Measurements from ENCODE around the gene IGHMBP2. TPM values are rescaled to one million over a fixed set of nuclear protein-coding genes. Genes with fewer than 3 reads are reported as not detected.
A peak's percentile ranks its signal among the peaks of the same experiment; 100 is the strongest.

The IGHMBP2 gene
- total RNA-seq, 1 experiment from 2014 or later: 19.3 TPM

DNA sequence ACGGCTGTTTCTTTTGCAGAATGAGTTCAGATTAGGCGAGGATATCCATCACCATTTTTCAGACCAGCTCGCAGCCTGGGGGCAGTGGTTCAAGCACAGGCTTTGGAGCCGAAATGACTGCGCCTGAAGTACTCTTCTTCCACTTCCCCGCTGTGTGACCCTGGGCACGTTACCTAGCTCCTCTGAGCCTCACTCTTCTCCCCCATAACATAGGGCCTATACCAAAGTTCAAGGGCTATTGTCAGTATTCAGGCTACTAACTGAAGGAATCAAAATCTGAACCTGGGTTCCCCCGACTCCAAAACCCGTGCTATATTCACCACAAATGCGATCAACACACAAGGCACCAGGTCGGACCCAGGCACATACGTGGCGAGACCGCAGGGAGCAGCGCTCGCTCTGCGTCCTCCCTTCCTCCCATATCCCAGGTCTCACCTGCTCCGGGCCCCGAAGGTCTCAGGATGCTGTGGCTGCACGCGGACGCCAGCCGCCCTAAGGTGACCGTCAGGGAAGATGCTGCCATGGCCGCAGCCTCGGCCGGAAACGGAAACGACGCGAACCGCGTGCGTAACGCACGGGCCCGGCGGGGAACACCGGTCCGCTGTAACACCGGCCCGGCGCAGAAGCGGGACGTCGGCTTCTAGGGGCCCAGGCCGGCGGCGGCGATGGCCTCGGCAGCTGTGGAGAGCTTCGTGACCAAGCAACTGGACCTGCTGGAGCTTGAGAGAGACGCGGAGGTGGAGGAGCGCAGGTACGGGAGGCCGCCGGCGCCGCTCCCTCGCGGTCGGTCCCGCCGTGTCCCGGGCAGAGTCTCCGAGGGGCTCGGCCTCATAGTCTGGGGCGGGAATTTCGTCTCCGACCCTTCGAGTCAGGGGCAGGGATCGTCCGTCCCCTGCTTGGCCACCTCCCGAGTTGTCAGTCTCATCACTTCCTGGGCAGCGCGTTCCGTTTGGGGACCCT is at the start of gene IGHMBP2, which contains the start of gene MRPL21 (continued):
- peak; percentile 88 for TF ChIP-seq ZFX (IDR thresholded peaks at IDR 0.05)
- TF ChIP-seq POLR2A (IDR thresholded peaks at IDR 0.05; ENCODE audit: borderline replicate concordance, extremely low read depth, insufficient read depth, insufficient read length): peak; percentile 79
- TF ChIP-seq RAD21 (IDR thresholded peaks at IDR 0.05; ENCODE audit: low read depth): peak; percentile 10; the same call in 1 of the 2 replicates
- TF ChIP-seq, protein P1, sequence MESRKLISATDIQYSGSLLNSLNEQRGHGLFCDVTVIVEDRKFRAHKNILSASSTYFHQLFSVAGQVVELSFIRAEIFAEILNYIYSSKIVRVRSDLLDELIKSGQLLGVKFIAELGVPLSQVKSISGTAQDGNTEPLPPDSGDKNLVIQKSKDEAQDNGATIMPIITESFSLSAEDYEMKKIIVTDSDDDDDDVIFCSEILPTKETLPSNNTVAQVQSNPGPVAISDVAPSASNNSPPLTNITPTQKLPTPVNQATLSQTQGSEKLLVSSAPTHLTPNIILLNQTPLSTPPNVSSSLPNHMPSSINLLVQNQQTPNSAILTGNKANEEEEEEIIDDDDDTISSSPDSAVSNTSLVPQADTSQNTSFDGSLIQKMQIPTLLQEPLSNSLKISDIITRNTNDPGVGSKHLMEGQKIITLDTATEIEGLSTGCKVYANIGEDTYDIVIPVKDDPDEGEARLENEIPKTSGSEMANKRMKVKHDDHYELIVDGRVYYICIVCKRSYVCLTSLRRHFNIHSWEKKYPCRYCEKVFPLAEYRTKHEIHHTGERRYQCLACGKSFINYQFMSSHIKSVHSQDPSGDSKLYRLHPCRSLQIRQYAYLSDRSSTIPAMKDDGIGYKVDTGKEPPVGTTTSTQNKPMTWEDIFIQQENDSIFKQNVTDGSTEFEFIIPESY (IDR thresholded peaks at IDR 0.05; ENCODE audit: extremely low read depth, insufficient replicate concordance, low read length): peak; percentile 27

DNA sequence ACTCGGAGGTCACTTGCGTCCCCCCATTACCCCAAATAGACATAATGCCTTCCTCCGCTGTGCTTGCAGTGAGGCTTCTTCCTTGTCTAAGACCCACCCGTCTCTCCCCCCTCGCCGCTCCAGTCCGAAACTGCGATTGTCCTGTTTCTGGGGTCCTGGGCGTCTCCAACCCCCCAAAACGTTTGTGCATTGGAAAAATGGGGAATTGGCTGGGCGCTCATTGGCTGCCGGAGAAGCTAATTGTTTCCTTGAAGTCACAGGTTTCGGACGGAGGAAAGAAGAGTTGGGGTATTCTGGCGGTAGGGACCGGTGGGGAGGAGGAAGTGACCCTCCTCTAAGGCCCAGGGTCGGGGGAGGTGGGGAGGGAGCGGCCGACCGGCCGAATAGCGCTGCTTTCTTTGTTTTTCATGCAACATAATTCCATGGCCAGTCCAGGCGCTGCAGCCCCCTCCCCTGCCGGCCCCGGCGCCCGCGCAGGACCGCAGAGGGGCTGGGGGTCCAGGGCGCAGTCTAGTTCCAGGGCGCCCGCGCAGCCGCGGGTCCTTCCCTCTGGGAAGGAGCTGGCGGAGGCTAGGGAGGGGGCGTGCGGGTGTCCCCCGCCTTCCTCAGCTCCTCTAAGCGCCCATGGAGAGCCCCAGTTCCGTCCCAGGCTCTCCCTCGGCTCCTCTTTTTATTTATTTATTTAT is 49.3 kb upstream of the IGHMBP2 start:
- no peaks in the 10 kb centered on the region for H3K9me2 ChIP-seq (ENCODE audit: insufficient read depth)
- CTCF ChIA-PET: interaction anchor here (1.8 kb wide), 1 partner anchor 10 kb away, joined by 7 read pairs; no protein-coding TSS in a partner anchor
- H3K4me2 ChIP-seq (ENCODE audit: low read length): no peak overlapping the region
- H3K36me3 ChIP-seq (ENCODE audit: control insufficient read depth in 1 of 2, insufficient read depth in 2 of 2, low read length in 2 of 2): no peaks in the 10 kb centered on the region
- RAD21 ChIA-PET (ENCODE audit: low non-redundant PET in 1 of 2, low total read pairs in 2 of 2, uncharacterized antibody in 2 of 2, unreplicated experiment in 2 of 2): no interaction called here
- no TSS peak for BruUV-seq (replicated peaks)
- no peak overlapping the region for H3K4me3 ChIP-seq (replicated peaks in 1 of 2; ENCODE audit: low read depth in 1 of 2, low read length in 2 of 2)
- no peaks in the 10 kb centered on the region for H4K20me1 ChIP-seq (ENCODE audit: insufficient read depth)
- H3K27ac ChIP-seq (ENCODE audit: low read depth, low read length): no peak overlapping the region
- ATAC-seq (no peak), DNase-seq (ENCODE audit: low read depth, low spot score) (no peak)
- intact Hi-C loops (cut with micrococcal nuclease): no loop called here
- no peak overlapping the region for H2AFZ ChIP-seq (ENCODE audit: low read depth, low read length, poor library complexity, severe bottlenecking)
- H3K27me3 ChIP-seq (ENCODE audit: insufficient read depth, low read length): no peaks in the 10 kb centered on the region
- POLR2A ChIA-PET: no interaction called here
- H3K4me1 ChIP-seq (ENCODE audit: control insufficient read depth in 1 of 2, insufficient read depth in 2 of 2, low read length in 2 of 2): peaks cover 5 to 15% of the 10 kb centered on the region in 2 experiments; a peak in 3 of 4 replicates
- H3K79me2 ChIP-seq (ENCODE audit: insufficient read depth, low read length): no peaks in the 10 kb centered on the region
- H3K9ac ChIP-seq (ENCODE audit: low read length): no peak overlapping the region
- H3K9me3 ChIP-seq (ENCODE audit: control insufficient read depth in 1 of 2, insufficient read depth in 1 of 2, low read depth in 1 of 2, low read length in 2 of 2): no peaks in the 10 kb centered on the region
- TF ChIP-seq POLR2AphosphoS5 (IDR thresholded peaks at IDR 0.05; ENCODE audit: low read depth, low read length) (no peak), RAD21 (IDR thresholded peaks at IDR 0.05; ENCODE audit: low read depth) (no peak), CEBPB (IDR thresholded peaks at IDR 0.05; ENCODE audit: low read depth) (no peak), FOSL1 (IDR thresholded peaks at IDR 0.05; ENCODE audit: low read depth) (no peak), ZFX (IDR thresholded peaks at IDR 0.05) (no peak), TCF7L2 (IDR thresholded peaks at IDR 0.05; ENCODE audit: borderline replicate concordance, extremely low read depth, insufficient read depth, insufficient read length) (no peak)
- TF ChIP-seq, protein P2, sequence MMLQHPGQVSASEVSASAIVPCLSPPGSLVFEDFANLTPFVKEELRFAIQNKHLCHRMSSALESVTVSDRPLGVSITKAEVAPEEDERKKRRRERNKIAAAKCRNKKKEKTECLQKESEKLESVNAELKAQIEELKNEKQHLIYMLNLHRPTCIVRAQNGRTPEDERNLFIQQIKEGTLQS (IDR thresholded peaks at IDR 0.05): no peak
- TF ChIP-seq, protein P1 (IDR thresholded peaks at IDR 0.05; ENCODE audit: extremely low read depth, insufficient replicate concordance, low read length): no peak
- TF ChIP-seq, protein P3, sequence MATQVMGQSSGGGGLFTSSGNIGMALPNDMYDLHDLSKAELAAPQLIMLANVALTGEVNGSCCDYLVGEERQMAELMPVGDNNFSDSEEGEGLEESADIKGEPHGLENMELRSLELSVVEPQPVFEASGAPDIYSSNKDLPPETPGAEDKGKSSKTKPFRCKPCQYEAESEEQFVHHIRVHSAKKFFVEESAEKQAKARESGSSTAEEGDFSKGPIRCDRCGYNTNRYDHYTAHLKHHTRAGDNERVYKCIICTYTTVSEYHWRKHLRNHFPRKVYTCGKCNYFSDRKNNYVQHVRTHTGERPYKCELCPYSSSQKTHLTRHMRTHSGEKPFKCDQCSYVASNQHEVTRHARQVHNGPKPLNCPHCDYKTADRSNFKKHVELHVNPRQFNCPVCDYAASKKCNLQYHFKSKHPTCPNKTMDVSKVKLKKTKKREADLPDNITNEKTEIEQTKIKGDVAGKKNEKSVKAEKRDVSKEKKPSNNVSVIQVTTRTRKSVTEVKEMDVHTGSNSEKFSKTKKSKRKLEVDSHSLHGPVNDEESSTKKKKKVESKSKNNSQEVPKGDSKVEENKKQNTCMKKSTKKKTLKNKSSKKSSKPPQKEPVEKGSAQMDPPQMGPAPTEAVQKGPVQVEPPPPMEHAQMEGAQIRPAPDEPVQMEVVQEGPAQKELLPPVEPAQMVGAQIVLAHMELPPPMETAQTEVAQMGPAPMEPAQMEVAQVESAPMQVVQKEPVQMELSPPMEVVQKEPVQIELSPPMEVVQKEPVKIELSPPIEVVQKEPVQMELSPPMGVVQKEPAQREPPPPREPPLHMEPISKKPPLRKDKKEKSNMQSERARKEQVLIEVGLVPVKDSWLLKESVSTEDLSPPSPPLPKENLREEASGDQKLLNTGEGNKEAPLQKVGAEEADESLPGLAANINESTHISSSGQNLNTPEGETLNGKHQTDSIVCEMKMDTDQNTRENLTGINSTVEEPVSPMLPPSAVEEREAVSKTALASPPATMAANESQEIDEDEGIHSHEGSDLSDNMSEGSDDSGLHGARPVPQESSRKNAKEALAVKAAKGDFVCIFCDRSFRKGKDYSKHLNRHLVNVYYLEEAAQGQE (IDR thresholded peaks at IDR 0.05; ENCODE audit: low read depth): no peak

Data from HCT116 (cell line).